T47D (cell line): ENCODE results near the gene HYDIN.

ENCODE experiments used
- DNase-seq, 2 experiments: peaks; one replicate each; pipeline versions ENCODE4 v3.0.0 to v3.0.0-alpha.2; 2011 to 2012; ENCODE audit warnings: low read depth in 1 of 2, low spot score in 1 of 2
- JUND ChIP-seq: IDR thresholded peaks from 2 replicates; pipeline ENCODE4 v1.6.1; 2012; ENCODE audit warnings: low read depth
- in situ Hi-C: cut with HindIII; loops from 2 replicates; pipeline ENCODE4 v1.10.0; 2016; ENCODE audit warnings: low sequenced_read_pairs, low pct_unique_long_range_greater_than_20kb

Gene HYDIN

GRCh38 chr16:71250461-71251235, 20.1 kb upstream of the HYDIN start:
- peak in 1 of 2 experiments; percentile 9 for DNase-seq
- no peak for TF ChIP-seq JUND

DNA sequence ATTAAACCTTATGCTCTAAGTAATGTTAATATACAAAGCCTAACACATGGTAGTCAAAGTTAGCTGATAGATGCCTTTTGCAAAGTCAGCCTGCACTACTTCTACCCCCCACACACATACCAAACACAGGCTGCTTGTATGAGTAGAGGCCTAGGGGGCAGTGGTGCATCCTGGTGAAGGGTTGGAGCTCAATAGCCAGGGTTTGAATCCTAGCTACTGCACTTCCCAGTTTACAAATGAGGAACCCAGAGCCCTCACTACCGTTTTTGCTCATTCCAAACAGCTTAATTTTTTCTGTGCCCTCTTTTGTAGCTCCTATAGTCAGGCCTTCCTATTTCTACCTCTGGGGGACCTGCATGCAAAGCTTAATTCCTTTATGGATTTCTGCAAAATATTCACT, 18.9 kb upstream of the HYDIN start:
- DNase-seq = no peak
- no peak for TF ChIP-seq JUND
- in situ Hi-C loops = no loop called here

More at GRCh38 chr16:71250461-71251235, 20.1 kb upstream of the HYDIN start:
- in situ Hi-C loops = no loop called here

DNA sequence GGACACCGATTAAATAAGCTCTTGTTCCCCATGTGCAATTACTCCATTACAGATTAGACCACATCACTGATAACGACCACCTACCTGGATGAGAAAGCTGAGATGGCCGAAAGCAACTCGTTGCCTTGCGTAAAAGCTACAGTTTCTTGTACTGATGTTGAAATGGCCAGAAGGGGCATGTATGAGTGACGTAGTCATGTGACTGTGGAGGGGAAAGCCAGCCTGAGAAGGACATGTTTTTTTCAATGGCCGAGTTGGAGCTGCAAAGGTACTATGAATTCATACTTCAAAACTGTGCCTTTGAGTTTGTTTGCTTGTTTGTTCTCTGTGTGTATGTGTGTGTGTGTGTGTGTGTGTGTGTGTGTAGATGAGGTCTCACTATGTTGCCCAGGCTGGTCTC, 17.0 kb upstream of the HYDIN start:
- TF ChIP-seq JUND = no peak
- no peak for DNase-seq
- in situ Hi-C loops = no loop called here

DNA sequence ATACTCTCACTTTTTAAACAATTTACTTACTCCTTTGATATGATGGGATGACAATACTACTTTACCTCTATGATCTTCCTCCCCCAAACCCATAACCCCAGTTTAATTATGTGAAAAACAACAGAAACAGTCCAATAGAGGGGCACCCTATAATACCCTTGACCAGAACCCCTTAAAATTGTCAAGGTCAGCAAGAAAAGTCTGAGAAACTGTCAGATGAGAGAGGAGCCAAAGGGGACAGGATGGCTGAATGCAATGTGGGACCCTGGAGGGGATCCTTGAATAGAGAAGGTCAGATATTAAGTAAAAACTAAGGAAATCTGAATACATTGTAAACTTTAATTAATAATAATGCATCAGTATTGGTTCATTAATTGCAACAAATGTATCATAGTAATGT, 15.8 kb upstream of the HYDIN start:
- TF ChIP-seq JUND = no peak
- in situ Hi-C loops = no loop called here
- no peak for DNase-seq

DNA sequence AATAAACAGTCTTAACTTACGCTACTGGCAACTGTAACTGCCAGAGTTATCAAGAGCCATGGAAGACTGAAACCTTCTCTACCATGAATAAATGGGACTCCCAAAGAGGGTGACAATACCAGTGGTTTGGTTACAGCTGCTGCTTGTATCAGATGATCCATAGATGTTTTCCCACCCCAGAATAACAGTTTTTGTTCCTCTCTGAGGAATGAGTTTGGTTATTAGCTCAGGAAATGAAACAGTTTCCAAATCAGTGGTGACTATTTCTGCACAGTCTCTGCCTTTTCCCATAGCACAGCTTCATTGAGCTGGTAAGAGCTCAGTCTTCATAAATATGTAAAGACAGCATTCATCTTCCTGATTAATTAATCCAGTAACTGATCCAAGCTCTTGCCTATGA, 14.0 kb upstream of the HYDIN start:
- no peak for DNase-seq
- TF ChIP-seq JUND = no peak
- in situ Hi-C loops = no loop called here

GRCh38 chr16:71242601-71243000, 12.1 kb upstream of the HYDIN start:
- no peak for TF ChIP-seq JUND
- in situ Hi-C loops = no loop called here
- DNase-seq = no peak

- no peak for TF ChIP-seq JUND
- no peak for DNase-seq
- in situ Hi-C loops = no loop called here
Observed at GRCh38 chr16:71242036-71242435, 11.5 kb upstream of the HYDIN start.

- TF ChIP-seq JUND = no peak
- no peak for DNase-seq
- in situ Hi-C loops = no loop called here
Observed at GRCh38 chr16:71229344-71229743, 1.2 kb downstream of the HYDIN start.

DNA sequence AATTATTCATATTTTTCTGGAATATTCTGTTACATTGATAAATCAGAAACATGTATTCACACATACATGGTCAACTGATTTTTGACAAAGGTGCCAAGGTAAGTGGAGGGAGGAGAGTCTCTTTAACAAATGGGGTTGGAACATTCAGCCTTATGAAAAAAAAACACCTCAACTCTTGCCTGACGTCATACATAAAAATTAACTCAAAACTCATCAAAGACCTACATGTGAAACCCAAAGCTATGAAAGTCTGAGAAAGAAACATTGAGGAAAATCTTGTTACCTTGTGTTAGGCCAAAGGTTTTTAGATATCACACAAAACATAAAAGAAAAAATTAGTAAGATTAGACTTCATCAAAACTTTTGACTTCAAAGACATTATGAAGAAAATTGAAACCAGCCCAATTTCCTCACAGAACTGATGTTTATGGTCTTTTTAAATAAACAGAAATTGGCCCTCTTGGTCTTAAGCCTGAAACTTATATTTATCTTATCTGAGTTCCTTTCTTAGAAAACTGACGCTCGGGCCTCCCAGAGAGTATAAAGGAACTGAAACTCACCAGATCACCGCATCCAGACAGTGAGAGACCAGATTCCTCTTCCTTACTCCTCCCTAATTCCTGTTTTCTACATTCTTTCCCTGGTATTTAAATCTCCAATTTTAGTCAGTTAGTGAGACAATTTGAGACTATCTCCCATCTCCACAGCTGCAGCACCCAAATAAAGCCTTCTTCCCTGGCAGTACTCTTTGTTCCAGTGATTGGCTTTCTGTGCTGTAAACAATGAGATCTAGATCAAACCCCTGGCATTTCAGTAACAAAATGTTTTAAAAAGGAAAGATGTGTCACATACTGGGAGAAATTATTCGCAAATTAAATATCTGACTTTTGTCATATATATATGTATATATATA, 4.0 kb downstream of the HYDIN start:
- in situ Hi-C loops = no loop called here
- no peak for TF ChIP-seq JUND
- DNase-seq = no peak

DNA sequence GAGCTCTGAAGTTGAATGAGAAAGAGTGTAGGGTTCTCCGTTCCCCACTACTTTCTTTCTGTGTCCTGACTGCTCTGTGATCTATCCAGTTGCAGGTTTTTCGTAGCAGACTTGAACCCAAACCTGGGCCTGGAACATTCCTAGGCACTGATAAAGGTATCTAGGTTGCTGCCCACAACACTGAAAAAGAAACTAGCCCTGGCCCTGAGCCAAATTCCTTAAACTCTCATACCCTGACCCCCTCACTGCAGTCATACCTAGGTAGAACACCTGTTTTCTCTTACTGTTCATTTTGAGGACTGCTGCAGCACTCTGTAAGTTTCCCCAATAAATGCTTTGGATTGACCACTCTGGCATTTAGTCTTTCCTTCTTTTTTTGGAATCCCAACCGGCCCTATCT, 5.4 kb downstream of the HYDIN start:
- no peak for DNase-seq
- no peak for TF ChIP-seq JUND
- in situ Hi-C loops = no loop called here

DNA sequence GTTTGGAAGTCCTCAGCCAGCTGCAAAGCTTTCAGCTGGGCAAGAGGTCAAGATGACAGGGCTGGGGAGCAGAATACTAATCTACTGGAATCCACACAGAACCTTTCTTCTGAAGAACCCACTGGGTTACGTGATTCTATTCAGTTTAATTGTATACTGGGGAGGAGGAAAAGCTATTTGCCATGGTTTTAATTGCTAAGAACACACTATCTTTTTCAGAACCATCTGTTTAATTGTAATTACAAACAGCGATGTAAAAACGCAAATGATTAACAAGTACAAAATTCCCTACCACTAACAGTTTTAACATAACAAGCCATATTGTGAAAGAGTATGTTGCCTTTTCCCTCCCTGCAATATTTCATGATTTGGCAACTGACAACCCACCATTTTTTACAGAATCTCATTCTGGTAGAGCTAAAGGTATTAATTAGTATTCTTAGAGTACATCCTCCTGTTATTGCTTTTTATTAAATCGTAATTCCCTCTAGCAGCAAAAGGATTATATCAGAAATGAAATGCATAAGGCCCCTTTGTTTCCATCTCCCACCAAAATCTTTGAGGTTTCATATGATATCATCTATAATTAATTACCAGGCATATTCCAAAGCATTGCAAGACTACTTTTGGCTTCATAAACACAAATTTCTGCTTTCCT, 12.1 kb downstream of the HYDIN start:
- in situ Hi-C loops = no loop called here
- DNase-seq = no peak
- no peak for TF ChIP-seq JUND

GRCh38 chr16:71217506-71217905, 13.0 kb downstream of the HYDIN start:
- DNase-seq = no peak
- in situ Hi-C loops = no loop called here
- TF ChIP-seq JUND = no peak

GRCh38 chr16:71216714-71217113, 13.8 kb downstream of the HYDIN start:
- no peak for TF ChIP-seq JUND
- DNase-seq = no peak
- in situ Hi-C loops = no loop called here
